SKM-1 treated with dmso at 0.1 percent for 144 hours (cell line): Measurements from ENCODE around the gene ROBO1.

ENCODE experiments used
- DNase-seq: peaks from one replicate; lab custom pipeline; 2025; ENCODE audit not compliant: unreplicated experiment; lab: John Stamatoyannopoulos, UW

ROBO1 gene

GRCh38 chr3:78937475-78937874 is 830.3 kb downstream of the ROBO1 start:
- no peak for DNase-seq

GRCh38 chr3:78927759-78928158 is 840.0 kb downstream of the ROBO1 start:
- DNase-seq = no peak

- DNase-seq = no peak
These were observed 841.3 kb downstream of the ROBO1 start for GRCh38 chr3:78926523-78926922.

GRCh38 chr3:78924711-78925110 is 843.1 kb downstream of the ROBO1 start:
- DNase-seq = no peak

GRCh38 chr3:78919021-78919755 is 848.6 kb downstream of the ROBO1 start:
- no peak for DNase-seq

- DNase-seq = no peak
These were observed 849.3 kb downstream of the ROBO1 start for GRCh38 chr3:78918361-78919020.

GRCh38 chr3:78917536-78917935 is 850.3 kb downstream of the ROBO1 start:
- DNase-seq = no peak

GRCh38 chr3:78913711-78914110 is 854.1 kb downstream of the ROBO1 start:
- no peak for DNase-seq

- DNase-seq = no peak
These were observed 855.1 kb downstream of the ROBO1 start for GRCh38 chr3:78912687-78913086.

- no peak for DNase-seq
These were observed 855.5 kb downstream of the ROBO1 start for GRCh38 chr3:78912259-78912658.

GRCh38 chr3:78911394-78911793 is 856.4 kb downstream of the ROBO1 start:
- no peak for DNase-seq

- DNase-seq = no peak
These were observed 859.6 kb downstream of the ROBO1 start for GRCh38 chr3:78908236-78908635.

GRCh38 chr3:78907367-78907766 is 860.4 kb downstream of the ROBO1 start:
- no peak for DNase-seq

- DNase-seq = no peak
These were observed 860.9 kb downstream of the ROBO1 start for GRCh38 chr3:78906930-78907329.

- no peak for DNase-seq
These were observed 861.6 kb downstream of the ROBO1 start for GRCh38 chr3:78906245-78906644.

- no peak for DNase-seq
These were observed 862.1 kb downstream of the ROBO1 start for GRCh38 chr3:78905700-78906099.

GRCh38 chr3:78901544-78901943 is 866.3 kb downstream of the ROBO1 start:
- DNase-seq = no peak

GRCh38 chr3:78900880-78901279 is 866.9 kb downstream of the ROBO1 start:
- no peak for DNase-seq

- DNase-seq = no peak
These were observed 867.4 kb downstream of the ROBO1 start for GRCh38 chr3:78900426-78900825.

- DNase-seq = no peak
These were observed 872.3 kb downstream of the ROBO1 start for GRCh38 chr3:78895528-78895927.

GRCh38 chr3:78894787-78895186 is 873.0 kb downstream of the ROBO1 start:
- no peak for DNase-seq

- DNase-seq = no peak
These were observed 874.6 kb downstream of the ROBO1 start for GRCh38 chr3:78893161-78893560.

GRCh38 chr3:78889348-78889747 is 878.5 kb downstream of the ROBO1 start:
- no peak for DNase-seq
